Prostate gland (tissue), 2 donors: ENCODE data around the gene CEP78. TPM values are rescaled to one million over a fixed set of nuclear protein-coding genes. Genes with fewer than 3 reads are reported as not detected.

ENCODE experiments used
- small RNA-seq, 2 donors: library from RNA; depleted of rRNA; stranded (forward); fragments of <200 nt; gene quantifications; one replicate each; pipeline ENCODE3, GENCODE V24; 2016
- total RNA-seq, 2 donors: library from RNA; depleted of rRNA; stranded (reverse); fragments of >200 nt; gene quantifications; one replicate each; pipeline ENCODE4 v1.1.0, GENCODE V29; 2016

Gene CEP78
- total RNA-seq, 2 donors from 2014 or later = 12.0 to 16.5 TPM

Small RNAs within 50 kb of the gene (small RNA-seq; reads per million reads assigned to genes)
- 0 reads per million in 2 donors for gene AL353705.4

Other genes starting within 250 kb of the CEP78 start
- gene GNAQ, start 204.3 kb upstream of the CEP78 start, total RNA-seq = 10 to 100 TPM; 35.0 to 43.7 TPM
- 10 to 100 TPM; 30.4 to 45.8 TPM for gene PSAT1, start 61.0 kb downstream of the CEP78 start, total RNA-seq